Measurements from ENCODE around the gene PSMA7.

DNA sequence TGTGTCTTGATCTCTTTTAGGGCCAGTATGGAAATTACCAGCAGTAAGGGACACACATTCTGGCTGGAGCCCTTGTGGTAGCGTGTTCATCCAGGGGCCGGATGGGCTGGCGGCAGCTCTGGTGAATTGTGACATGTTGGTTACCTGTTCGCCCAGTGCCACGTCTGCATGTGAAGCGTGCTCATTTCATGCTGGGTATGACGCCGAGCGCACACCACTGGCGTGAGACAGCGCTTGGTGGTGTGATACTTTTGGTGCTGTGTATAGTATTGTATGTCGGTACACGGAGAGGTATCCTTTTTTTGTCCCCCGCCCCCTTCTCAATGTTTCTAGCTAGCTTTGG is 35.9 kb upstream of the PSMA7 start:
- TF ChIP-seq POLR2A (IDR thresholded peaks at IDR 0.05; ENCODE audit: low read depth, low read length) (no peak), SPI1 (IDR thresholded peaks at IDR 0.05; ENCODE audit: low read depth, low read length) (no peak)
